Stimulated activated CD4-positive, alpha-beta T cell treated with anti-CD3 and anti-CD28 coated beads, Interleukin-1b, Interleukin-23, amount 100 ng/mL, for 1 hour (primary cell): ENCODE results near the gene ALPK1.
A peak's percentile ranks its signal among the peaks of the same experiment; 100 is the strongest.
"Not testable (repeated sequence)": the region's sequence is repeated elsewhere in the genome, so short reads cannot be mapped to it uniquely, and the experiment has no call there.

Experiments used
- DNase-seq, 2 donors: peaks; one replicate each; pipeline ENCODE4 v3.0.0-alpha.2; 2020; ENCODE audit warnings: low read depth in 2 of 2

Gene ALPK1

DNA sequence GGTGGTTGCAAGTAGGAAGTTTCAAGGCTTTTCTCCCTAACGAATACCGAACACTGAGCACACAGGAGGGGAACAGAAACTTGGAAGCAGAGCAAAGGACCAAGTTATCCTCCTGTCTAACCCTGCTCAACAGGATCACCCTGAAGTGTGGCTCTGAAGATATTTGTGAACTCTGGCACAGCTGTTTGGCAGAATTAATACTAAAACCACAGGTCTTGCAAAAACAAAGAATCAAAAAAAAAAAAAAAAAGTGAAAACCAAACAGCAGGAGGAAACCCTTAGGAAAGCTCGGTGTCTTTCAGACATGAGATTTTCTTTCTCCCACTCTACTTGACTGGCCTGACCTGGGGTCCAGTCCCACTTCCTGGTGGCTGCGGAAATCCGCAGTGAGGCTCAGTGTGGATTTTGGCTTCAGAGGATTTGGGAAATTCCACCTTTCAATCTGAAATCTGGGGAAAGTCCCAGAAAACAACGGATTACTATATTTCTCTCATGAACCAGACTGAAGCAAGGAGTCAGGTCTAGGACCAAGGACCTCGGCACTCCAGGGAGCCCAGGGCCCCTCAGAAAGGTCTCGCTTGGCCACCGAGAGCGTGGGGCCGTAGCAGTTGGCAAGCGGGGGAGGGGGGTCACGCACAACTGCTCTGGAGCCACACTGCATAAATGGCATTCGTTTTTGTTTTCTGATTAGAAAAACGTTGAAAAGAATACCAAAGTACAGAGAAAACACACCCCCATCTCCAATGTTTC is 12.3 kb upstream of the ALPK1 start:
- no peak for DNase-seq

DNA sequence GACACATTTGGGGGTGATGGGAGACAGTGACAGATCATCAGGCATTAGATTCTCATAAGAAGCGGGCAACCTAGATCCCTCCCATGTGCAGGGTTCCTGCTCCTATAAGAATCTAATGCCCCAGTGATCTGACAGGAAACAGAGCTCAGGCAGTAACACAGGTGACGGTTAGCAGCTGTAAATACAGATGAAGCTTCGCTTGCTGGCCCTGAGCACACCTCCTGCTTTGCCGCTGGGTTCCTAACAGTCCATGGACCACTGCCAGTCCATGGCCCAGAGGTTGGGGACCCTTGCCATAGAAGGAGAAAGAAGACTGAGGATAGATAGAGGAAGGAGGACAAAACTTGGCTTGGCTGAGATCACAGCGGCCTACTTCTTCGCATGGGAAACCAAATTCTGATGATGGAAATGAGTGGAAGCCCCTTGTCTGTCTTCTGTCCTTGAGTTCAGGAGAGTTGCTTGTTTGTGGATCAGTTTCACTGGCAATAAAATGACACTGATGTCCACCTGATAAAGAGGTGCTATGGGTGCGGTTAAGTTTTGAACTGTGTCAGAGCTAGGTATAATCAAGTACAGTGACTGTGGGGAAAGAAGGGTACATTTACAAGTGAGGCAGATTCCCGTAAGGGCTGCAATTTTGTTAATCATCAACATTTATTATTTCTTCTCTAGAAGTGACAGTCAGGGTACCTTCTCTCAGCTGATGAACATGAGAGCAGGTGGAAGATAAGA is 9.7 kb upstream of the ALPK1 start:
- DNase-seq: no peak

DNA sequence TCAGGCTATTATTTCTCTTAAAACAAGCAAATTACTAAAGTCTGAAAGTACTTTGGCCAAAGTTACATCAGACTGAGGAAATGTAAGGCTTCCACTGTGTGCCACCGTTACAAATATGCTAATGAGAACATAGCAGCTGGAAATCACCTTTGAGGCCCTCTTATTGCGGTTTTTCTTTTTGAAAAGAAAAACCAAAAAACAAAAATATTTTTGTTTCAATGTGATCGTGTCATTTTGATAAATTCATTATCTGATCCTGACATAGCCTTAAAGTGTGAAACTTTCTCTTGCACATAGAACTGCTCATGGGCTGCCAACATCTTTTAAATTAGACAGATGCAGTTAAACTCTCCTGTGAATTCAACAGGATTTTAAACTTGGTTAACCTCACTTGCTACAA is 8.7 kb upstream of the ALPK1 start:
- no peak for DNase-seq

DNA sequence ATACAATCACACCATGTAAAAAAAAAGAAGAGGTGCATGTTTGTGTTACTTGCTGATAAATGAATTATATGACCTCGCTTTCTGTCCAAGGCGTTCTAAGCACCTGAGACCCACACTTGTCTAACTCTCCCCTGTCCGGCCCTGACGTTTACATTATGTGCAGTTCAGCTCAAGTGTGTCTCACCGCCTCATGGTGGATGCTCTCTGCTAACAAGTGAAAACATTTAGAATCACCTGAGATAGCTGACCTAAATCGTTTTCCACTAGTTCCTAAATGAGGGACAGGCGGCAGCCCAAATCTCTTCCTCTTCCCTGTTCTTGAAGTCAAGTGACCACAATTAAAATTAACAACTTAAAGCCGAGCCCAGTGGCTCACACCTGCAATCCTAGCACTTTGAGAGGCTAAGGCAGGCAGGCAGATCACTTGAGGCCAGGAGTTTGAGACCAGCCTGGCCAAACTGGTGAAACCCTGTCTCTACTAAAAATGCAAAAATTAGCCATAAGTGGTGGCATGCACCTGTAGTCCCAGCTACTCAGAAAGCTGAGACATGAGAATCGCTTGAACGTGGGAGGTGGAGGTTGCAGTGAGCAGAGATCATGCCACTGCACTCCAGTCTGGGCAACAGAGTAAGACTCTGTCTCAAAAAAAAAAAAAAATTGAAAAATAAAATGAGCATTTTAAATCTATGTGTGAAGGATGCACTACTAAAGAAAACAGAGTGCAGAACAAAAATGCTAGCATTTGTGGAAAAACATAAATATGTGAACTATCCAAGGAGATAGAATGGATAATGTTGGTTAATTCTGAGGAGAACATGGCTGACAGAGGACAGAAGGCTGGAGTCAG is 7.5 kb upstream of the ALPK1 start:
- no peak for DNase-seq

DNA sequence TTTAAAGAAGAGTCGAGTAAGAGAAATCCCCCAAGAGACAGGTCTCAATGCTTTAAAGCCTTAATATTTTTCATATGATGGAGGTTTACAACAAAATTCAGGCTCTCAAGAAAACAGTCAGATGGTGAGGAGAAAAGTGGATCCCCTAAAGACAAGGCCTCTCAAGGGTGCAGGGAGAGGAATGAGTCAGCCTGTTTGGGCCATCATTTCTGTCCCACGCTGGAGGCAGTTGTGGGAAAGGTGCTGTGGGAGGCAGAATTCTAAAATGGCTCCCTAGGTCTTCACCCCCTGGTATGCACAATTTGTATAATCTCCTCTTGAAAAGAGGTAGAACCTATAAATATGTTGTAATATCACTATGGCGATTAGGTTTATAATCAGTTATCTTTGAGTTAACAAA is 6.8 kb upstream of the ALPK1 start:
- DNase-seq: no peak

DNA sequence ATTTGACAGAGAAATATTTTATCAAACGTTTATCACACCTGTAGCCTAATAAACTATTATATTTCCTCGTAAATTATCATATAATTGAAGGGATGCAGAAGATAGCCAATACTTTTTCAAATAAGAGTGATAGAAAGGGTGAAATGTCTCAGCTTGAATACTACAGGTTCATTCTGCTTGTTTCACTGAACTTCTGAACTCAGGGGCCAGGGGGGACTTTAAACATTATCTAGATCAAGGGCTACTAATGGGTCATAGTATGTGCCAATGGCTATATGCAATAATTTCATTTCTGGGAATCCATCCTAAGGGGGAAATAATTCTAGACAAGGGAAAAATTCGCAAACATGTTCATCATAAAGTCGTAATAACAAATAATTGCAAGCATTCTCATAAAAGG is 2.6 kb downstream of the ALPK1 start:
- no peak for DNase-seq

DNA sequence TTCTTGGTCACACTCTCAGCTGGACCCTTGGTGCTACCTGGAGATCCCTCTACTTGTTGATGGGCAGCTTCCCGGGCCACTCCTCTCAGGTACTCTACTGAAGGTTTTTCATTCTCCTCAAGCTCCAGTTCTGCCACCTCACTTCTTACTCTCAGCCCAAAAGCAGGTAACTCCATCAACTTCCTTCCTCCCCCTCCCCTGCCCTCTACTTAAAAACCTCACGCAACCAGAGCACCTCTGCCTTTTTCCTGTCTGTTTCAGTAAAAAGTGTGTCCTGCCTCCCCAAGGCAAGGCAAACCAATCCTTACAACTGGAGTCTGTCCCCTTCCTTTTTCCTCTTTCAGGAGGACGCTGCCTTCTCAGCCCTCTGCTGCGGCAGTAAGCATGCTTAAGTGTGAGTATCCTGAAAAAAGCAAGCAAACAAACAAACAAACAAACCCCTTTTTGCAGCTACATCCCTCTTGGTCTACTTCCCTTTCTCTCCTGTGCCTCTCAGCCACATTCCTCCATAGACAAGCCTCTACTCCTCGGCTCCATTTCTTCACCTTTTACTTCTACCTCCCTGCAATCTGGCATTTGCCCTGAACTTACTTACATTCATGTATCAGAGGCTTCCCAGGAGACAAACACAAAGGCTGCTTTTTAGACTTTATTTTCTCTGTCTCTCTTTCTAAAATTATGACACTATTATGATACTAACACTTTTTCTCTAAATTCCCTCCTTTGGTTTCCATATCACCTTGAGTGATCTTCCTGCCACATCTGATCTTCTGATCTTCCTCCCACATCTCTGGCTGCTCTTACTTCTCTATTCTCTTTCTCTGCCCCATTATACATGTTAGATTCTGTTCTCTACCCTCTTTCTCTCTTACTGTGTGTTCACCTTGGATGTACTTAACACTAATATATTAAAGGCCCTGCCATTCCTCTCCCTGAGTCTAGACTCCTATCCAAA is 5.4 kb downstream of the ALPK1 start:
- DNase-seq: no peak

DNA sequence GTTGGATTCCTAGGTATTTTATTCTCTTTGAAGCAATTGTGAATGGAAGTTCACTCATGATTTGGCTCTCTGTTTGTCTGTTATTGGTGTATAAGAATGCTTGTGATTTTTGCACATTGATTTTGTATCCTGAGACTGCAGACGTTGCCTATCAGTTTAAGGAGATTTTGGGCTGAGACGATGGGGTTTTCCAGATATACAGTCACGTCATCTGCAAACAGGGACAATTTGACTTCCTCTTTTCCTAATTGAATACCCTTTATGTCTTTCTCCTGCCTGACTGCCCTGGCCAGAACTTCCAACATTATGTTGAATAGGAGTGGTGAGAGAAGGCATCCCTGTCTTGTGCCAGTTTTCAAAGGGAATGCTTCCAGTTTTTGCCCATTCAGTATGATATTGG is 8.3 kb downstream of the ALPK1 start:
- not testable (repeated sequence) for DNase-seq

DNA sequence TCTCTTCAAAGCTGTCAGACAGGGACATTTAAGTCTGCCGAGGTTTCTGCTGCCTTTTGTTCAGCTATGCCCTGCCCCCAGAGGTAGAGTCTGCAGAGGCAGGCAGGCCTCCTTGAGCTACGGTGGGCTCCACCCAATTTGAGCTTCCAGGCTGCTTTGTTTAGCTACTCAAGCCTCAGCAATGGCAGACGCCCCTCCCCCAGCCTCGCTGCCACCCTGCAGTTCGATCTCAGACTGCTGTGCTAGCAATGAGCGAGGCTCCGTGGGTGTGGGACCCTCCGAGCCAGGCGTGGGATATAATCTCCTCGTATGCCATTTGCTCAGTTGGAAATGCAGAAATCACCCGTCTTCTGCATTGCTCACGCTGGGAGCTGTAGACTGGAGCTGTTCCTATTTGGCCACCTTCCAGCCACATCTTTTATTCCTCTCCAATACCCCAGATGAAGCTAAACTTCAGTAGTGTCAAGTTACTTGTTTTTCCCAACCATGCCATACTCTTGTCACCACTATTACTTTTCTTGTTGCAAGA is 12.2 kb downstream of the ALPK1 start:
- DNase-seq: not testable (repeated sequence)

DNA sequence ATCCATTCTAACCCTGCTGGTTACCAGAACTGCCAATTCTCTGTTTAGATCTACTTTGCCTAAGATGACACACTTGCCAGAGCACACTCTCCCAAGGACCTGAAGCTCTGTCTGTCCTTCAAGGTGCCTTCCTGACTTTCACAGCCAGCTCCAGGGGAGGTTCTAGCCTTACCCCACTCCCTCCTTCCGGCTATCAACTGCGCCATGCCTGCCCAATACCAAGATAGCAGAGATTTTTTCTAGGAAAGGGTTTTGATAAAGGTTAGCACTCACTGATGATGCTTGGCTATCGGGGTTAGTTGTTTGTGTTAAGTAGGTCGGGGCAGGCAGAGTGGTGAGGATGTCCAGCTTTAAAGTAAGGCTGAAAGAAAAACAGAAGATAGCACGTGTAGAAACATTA is 14.3 kb downstream of the ALPK1 start:
- no peak for DNase-seq

DNA sequence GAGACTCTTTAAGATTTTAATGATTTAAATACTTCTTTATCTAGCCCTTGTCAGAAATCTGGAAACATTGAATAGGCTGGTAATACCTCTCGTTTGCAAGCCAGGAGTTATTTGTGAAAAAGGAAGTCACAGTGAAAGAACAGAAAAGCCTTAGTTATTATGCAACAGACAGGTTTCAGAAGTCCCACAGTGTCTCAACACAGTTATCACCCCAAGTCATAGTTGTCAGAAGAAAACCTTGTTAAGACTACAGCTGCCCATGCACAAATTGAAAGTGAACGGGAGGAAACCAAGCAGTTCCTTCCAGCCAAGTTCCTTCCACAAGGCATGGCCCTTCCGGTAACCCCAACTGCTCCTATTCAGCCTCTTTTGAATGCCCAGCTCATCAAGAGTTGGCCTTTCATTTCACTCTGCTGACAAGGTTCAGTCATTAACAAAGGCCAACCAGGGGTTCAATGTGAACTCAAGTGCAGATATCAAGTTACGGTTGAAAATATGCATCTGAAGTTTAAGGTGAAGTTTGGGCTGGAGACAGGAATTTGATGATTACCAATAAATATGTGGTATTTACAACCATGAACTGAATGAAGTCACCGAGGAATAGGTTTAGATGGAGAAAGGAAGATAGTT is 15.6 kb downstream of the ALPK1 start:
- DNase-seq: no peak

DNA sequence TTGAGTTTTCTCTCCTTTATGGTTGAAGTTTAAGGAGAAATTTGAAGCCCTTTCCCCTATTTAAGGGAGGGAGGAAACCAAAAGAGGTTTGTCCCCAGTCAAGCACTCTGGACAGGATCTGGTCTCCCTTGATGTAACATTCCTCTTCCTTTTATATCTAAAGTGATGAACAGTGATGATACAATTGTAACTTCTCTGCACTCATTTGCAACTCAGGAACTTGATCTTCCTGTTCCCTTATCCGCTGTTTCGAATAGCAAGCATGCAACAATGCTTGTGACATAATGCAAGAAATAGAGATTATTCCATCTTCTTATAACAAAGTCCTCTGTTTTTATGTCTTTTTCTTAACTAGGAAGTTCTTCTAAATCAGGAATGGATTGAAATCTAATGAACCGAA is 18.3 kb downstream of the ALPK1 start:
- no peak for DNase-seq

DNA sequence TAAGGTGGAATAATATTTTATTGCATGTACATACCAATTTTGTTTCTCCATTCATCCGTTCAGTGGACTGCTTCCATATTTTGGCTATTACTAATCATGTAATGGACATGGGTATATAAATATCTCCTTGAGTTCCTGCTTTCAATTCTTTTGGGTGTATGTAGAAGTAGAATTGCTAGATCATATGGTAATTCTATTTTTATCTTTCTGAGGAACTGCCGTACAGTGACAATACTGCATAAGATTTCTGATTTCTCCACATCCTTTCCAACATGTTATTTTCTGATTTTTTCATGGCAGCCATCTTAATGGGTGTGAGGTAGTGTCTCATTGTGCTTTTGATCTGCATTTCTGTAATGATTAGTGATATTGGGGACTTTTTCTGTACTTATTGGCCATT is 19.2 kb downstream of the ALPK1 start:
- no peak for DNase-seq

DNA sequence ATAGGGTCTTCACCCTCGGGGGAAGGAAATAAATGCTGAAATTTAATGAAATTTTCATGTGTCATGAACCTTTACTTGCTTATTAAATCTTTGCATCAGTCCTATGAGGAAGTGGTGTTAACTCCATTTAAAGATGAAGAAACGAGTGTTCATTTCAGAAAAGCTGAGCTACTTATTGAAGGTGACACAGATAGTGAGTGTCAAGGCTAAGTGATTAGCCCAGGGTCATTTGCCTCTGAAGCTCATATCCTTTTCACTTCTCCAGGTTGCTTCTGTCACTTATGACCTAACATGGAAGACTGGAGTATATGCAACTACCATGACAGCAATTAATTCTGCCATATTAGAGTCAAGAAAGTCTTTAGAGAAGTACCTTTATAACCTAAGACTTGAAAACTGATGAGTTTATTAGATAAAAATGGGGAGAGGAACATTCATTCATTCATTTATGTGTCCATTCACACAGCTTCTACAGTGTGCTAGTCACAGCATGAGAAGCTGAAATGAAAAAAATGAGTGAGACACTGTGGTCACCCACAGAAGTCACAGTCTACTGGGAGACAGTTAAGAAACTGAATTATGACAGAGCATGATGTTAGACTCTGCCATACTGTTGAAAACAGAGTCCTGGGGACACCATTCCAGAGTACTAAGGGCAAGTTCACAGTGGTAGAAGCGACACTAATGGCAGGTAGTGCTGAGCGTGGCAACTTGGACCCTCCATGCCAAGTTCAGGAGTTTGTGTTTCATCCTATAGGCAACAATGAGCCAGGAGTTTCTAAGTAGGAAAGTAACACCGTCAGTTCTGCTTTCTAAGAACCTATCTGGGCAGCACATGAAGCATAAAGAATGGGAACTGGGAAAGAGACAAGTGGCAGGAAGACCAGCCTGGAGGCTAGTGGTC is 21.3 kb downstream of the ALPK1 start:
- DNase-seq: no peak

DNA sequence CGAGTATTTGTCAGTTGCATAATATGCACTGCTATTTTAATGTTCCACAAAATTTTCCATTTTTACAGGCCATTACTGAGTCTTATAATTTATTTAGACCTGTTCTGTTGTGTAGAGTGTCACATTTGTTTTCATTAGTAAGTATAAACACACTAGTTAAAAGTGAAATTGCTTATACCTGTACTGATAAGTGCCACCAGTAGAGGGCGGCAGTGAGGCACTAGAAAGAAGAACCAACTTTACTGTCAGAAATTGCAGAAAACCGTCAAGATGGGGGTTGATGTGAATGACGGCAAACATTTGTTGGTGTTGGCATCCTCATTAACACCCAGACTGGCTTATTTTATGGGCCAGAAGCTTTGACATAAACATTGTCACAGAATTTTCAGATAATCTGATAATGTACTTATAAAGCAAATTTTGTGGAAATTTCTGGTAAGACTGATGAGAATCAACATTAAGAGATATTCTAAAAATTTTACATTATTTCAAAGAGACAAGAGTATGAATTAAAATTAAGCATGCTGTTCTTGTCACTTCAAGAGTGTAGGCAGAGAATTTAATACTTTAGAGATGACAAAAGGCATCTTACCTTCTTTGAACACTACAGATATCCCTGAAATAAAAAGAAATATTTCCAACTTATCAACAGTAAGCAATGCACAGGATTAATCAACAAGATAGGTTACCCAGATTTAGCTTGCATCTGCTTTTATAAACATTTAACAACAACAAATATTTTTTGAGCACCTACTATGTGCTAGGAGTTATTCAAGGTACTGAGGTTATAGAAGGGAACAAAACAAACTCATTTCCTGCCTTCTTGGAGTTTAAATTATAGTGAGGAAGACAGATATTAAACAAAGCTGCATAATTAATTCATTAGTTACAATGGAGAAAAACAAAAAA is 24.9 kb downstream of the ALPK1 start:
- peak; percentile 55 to 61 for DNase-seq

DNA sequence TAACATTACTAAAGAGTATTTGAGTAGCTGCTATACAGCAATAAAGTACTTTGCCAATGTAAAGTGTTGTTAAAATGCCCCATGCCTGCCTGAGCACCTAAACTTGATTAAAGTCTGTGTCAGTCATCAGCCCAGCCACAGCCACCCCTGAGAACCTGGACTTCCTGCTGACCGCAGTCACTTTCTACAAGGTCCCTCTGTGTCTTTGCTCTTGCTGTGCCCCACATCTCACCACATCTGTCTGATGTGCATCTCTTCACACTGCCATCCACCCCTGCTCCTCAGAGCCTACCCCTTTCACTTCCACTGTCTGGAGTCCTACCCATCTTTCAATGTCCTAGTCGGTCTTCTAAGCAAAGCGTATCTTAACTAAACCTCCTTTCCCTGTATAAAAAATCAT is 25.7 kb downstream of the ALPK1 start:
- no peak for DNase-seq

DNA sequence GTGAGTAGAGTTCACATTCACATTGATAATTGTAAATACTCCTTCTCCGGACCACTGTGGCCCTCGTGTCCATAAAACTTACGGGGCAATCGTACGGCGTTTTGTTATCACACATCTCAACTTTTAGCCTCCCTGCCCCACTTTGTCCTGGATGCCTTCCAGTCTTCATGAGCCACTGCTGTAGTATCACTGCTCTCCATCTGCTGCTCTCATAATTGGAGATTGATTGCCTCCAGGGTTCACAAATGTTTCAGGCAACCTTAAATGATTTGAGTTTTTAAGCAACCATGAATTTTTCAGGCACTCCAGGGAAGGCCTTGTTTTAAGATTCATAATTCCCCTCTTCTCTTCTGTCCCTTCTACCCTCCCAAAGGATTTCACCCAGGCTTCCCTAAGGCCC is 28.4 kb downstream of the ALPK1 start:
- DNase-seq: no peak

DNA sequence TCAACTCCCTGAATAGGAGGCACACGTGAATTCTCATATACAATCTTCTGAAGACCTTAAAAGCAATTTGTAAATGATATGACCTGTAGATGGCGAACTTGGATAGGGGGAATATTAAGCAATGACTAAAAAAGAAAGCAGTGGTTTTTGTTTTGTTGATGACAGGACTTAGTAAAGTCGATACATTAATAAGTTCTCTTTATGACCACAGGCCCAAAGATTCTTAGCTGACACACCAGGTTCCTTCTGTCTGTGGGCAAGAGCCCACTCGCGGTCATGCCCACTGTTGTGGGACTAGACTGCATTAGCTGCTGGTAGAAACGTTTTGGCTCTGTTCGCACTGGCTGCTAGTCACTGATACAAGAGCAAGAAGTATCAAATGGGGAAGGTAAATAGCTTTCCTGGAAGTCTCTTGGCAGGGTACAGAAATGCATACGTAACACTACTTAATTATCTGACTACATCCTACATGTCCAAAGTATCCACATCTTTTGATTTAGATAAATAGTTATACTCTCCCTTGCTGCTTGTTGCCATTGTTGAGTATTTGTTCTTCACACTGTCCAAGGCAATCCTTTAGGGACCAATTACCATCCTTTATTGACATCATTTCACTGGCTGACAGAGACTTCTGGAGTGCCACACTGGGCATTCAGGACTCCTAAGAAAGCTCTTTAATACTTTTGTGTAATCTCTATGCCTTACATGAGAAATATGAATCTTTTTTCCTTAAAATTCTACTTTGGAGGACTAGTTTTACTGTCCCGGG is 31.0 kb downstream of the ALPK1 start:
- DNase-seq: no peak
